ENCODE results near the gene NXPH4. TPM values are rescaled to one million over a fixed set of nuclear protein-coding genes. Genes with fewer than 3 reads are reported as not detected.

Gene NXPH4
- total RNA-seq, 1 donor from 2014 or later, result 2.4 TPM

DNA sequence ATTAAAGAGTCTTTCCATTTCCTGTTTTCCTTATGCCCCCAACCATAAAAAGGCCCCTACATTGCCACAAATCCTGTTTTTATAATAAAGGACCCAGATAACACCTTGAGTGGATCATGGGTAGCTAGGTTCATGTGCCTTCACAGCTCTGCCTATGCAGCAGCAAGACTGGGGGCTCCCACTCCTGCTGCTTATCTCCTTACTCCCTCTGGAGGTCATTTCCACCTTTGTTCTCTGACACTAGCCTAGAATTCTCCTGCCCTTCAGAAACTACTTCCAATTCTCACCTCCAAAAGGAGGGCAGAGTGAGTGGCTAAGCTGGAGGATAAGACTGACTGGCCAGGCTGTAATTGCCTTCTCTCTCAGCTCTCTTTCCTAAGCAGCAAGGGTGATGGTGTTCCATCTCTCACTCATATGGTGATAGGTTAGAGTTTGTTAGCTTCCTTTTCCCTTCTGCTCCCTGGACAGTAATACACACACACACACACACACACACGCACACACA is 54.4 kb downstream of the NXPH4 start:
- peak; percentile 43 for DNase-seq (ENCODE audit: low read depth)

- peak; percentile 94 for DNase-seq (ENCODE audit: low read depth)
These were observed 56.0 kb downstream of the NXPH4 start for GRCh38 chr12:57272337-57273151.

GRCh38 chr12:57273516-57273915 is 56.9 kb downstream of the NXPH4 start:
- DNase-seq (ENCODE audit: low read depth), result no peak

MicroRNAs encoded within 50 kb of the gene (microRNA counts, 767-probe panel; counts per million panel counts)
- microRNA hsa-miR-1228-3p, result not detected

Small RNAs within 50 kb of the gene (microRNA-seq; reads per million reads assigned to microRNA genes)
- gene MIR1228, result 12.3 reads per million, percentile 33 among the genes with 10 or more reads in this experiment

Other genes starting within 250 kb of the NXPH4 start
- 3.9 and 4.0 TPM in 2 replicates for gene ZBTB39, start 210.2 kb upstream of the NXPH4 start, total RNA-seq
- not detected in 2 replicates for gene TAC3, start 200.3 kb upstream of the NXPH4 start, total RNA-seq
- gene MYO1A, start 166.7 kb upstream of the NXPH4 start, total RNA-seq, result not detected in 2 replicates
- gene NEMP1, start 138.0 kb upstream of the NXPH4 start, total RNA-seq, result 9.9 and 19.1 TPM in 2 replicates
- 50.6 and 76.7 TPM in 2 replicates for gene NAB2, start 127.7 kb upstream of the NXPH4 start, total RNA-seq
- gene STAT6, start 105.4 kb upstream of the NXPH4 start, total RNA-seq, result 51.1 and 59.4 TPM in 2 replicates
- gene LRP1, start 88.3 kb upstream of the NXPH4 start, total RNA-seq, result 40.0 and 53.8 TPM in 2 replicates
- not detected in 2 replicates for gene LRP1-AS, start 69.2 kb upstream of the NXPH4 start, total RNA-seq
- 147 and 153 TPM in 2 replicates for gene SHMT2, start 12.9 kb downstream of the NXPH4 start, total RNA-seq
- 594 and 728 TPM in 2 replicates for gene STAC3, start 34.4 kb downstream of the NXPH4 start, total RNA-seq
- gene R3HDM2, start 214.2 kb downstream of the NXPH4 start, total RNA-seq, result 20.3 and 24.6 TPM in 2 replicates
- gene INHBC, start 218.0 kb downstream of the NXPH4 start, total RNA-seq, result not detected in 2 replicates
- gene INHBE, start 238.5 kb downstream of the NXPH4 start, total RNA-seq, result 12.2 and 15.7 TPM in 2 replicates
- 0.56 and 0.78 TPM in 2 replicates for gene GLI1, start 243.0 kb downstream of the NXPH4 start, total RNA-seq

Measured in myocyte (in vitro differentiated cells).